Keratinocyte (primary cell): ENCODE data around the gene FHOD1.

Experiments used
- CTCF ChIP-seq, 3 experiments: IDR thresholded peaks in 1 of 3; conservative IDR thresholded peaks in 1 of 3; optimal IDR thresholded peaks in 1 of 3; 2 replicates in 2 of 3; 3 replicates in 1 of 3; pipeline versions ENCODE3 to v1.5.1; 2011; ENCODE audit warnings: low read length in 3 of 3, mild to moderate bottlenecking in 3 of 3, moderate library complexity in 2 of 3, control low read depth in 1 of 3, inconsistent platforms in 1 of 3; ENCODE audit not compliant: insufficient read depth in 2 of 3; ENCODE audit errors: extremely low read depth in 1 of 3
- EZH2 ChIP-seq: IDR thresholded peaks from one replicate; pipeline ENCODE4 v1.6.1; 2012; ENCODE audit warnings: inconsistent platforms, mild to moderate bottlenecking, low read length, moderate library complexity

GRCh38 chr16:67283826-67284555 lies 36.7 kb upstream of the FHOD1 start:
- no peak for TF ChIP-seq EZH2
- no peak for TF ChIP-seq CTCF (optimal IDR thresholded peaks at IDR 0.05 in 1 of 3, IDR thresholded peaks at IDR 0.05 in 1 of 3, conservative IDR thresholded peaks at IDR 0.05 in 1 of 3; ENCODE audit: extremely low read depth in 1 of 3, insufficient read depth in 2 of 3, low read length in 3 of 3)
